CD8-positive, alpha-beta memory T cell (primary cell): ENCODE measurements around the gene MRPL11. TPM values are rescaled to one million over a fixed set of nuclear protein-coding genes. Genes with fewer than 3 reads are reported as not detected.
"Not testable (repeated sequence)": the region's sequence is repeated elsewhere in the genome, so short reads cannot be mapped to it uniquely, and the experiment has no call there.

Experiments
- CTCF ChIA-PET: fragments of 350-600 bp; sonication (Branson Sonifier 250); formaldehyde crosslinking; loops from one replicate; lab custom pipeline; 2021; ENCODE audit warnings: antibody characterized with exemption; lab: Charles Lee
- POLR2A ChIA-PET: fragments of 350-600 bp; sonication (Branson Sonifier 250); formaldehyde crosslinking; loops from one replicate; lab custom pipeline; 2021; ENCODE audit warnings: antibody characterized with exemption; lab: Charles Lee
- DNase-seq, 5 donors: peaks; one replicate each; pipeline versions ENCODE4 v3.0.0 to v3.0.0-alpha.2; 2020 to 2022; ENCODE audit warnings: mixed read lengths in 1 of 5
- H3K27ac ChIP-seq: one replicate; pipeline ENCODE4 v1.7.0; 2013; ENCODE audit warnings: low read depth, mild to moderate bottlenecking, low read length, moderate library complexity
- H3K27me3 ChIP-seq: 2 replicates; pipeline ENCODE4 v1.7.0; 2013; ENCODE audit warnings: low read length, mild to moderate bottlenecking; ENCODE audit not compliant: insufficient read depth, poor library complexity, severe bottlenecking
- H3K36me3 ChIP-seq: 2 replicates; pipeline ENCODE4 v1.7.0; 2013; ENCODE audit warnings: mild to moderate bottlenecking, low read length, moderate library complexity; ENCODE audit not compliant: insufficient read depth
- H3K4me1 ChIP-seq: 2 replicates; pipeline ENCODE4 v1.7.0; 2013; ENCODE audit warnings: mild to moderate bottlenecking, low read length, moderate library complexity; ENCODE audit not compliant: insufficient read depth
- H3K4me3 ChIP-seq: 2 replicates; pipeline ENCODE4 v1.7.0; 2013; ENCODE audit warnings: mild to moderate bottlenecking, low read length
- H3K9me3 ChIP-seq: 2 replicates; pipeline ENCODE4 v1.7.0; 2013; ENCODE audit warnings: mild to moderate bottlenecking, low read length
- H3K27ac Mint-ChIP-seq, 8 donors: one replicate each; pipeline ENCODE4 v1.8.0; 2020 to 2021; ENCODE audit warnings: mixed read lengths in 8 of 8, mild to moderate bottlenecking in 6 of 8, inconsistent platforms in 3 of 8, moderate library complexity in 3 of 8
- H3K27me3 Mint-ChIP-seq, 2 donors: one replicate each; pipeline ENCODE4 v1.8.0; 2020 to 2021; ENCODE audit warnings: mixed read lengths in 2 of 2, mild to moderate bottlenecking in 1 of 2, moderate library complexity in 1 of 2
- H3K36me3 Mint-ChIP-seq, 3 donors: one replicate each; pipeline ENCODE4 v1.8.0; 2020 to 2021; ENCODE audit warnings: mixed read lengths in 3 of 3, inconsistent platforms in 1 of 3, mild to moderate bottlenecking in 1 of 3
- H3K4me1 Mint-ChIP-seq, 3 donors: one replicate each; pipeline ENCODE4 v1.8.0; 2020 to 2021; ENCODE audit warnings: mixed read lengths in 3 of 3, inconsistent platforms in 1 of 3, mild to moderate bottlenecking in 1 of 3
- H3K4me3 Mint-ChIP-seq, 7 donors: one replicate each; pipeline ENCODE4 v1.8.0; 2020 to 2021; ENCODE audit warnings: mixed read lengths in 7 of 7, mild to moderate bottlenecking in 6 of 7, moderate library complexity in 4 of 7, inconsistent platforms in 2 of 7
- H3K9me3 Mint-ChIP-seq, 5 donors: one replicate each; pipeline ENCODE4 v1.8.0; 2020 to 2022; ENCODE audit warnings: mixed read lengths in 5 of 5, mild to moderate bottlenecking in 3 of 5, moderate library complexity in 2 of 5, inconsistent platforms in 1 of 5
- polyA plus RNA-seq: library from polyadenylated mRNA; unstranded; fragments of 300-500 nt; fragmentation: Illumina TruSeq; gene quantifications from one replicate; pipeline ENCODE4 v1.2.3, GENCODE V29; 2021
- total RNA-seq, 2 experiments: library from RNA; stranded (reverse); gene quantifications; one replicate each; pipeline ENCODE4 v1.2.3, GENCODE V29; 2021

The MRPL11 gene
- total and polyA plus RNA-seq, 3 experiments from 2014 or later = 86.9 to 152 (median 148) TPM

DNA sequence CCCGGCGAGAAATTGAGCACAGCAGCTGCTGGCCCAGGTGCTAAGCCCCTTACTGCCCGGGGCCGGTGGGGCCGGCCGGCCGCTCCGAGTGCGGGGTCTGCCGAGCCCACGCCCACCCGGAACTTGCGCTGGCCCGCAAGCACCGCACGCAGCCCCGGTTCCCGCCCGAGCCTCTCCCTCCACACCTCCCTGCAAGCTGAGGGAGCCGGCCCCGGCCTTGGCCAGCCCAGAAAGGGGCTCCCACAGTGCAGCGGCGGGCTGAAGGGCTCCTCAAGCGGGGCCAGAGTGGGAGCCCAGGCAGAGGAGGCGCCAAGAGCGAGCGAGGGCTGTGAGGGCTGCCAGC lies 2.3 kb upstream of the MRPL11 start:
- H3K4me3 ChIP-seq, DNase-seq, H3K9me3 ChIP-seq, H3K27ac Mint-ChIP-seq, H3K27ac ChIP-seq, H3K27me3 ChIP-seq, H3K4me1 ChIP-seq, H3K4me3 Mint-ChIP-seq, POLR2A ChIA-PET: not testable (repeated sequence)
- CTCF ChIA-PET = interaction anchor here (1.6 kb wide), 1 partner anchor 8 kb away, joined by 3 read pairs; no protein-coding TSS in a partner anchor
- Mint-ChIP-seq H3K36me3 (peaks cover 11 to 19% (median 11%) of the 10 kb centered on the region in 3 donors), H3K4me1 (peaks cover 8 to 16% (median 8%) of the 10 kb centered on the region in 3 donors), H3K9me3 (peaks cover 3 to 12% (median 11%) of the 10 kb centered on the region in 5 donors), H3K27me3 (peaks cover 4 to 13% of the 10 kb centered on the region in 2 donors)
- peaks cover 13% of the 10 kb centered on the region for H3K36me3 ChIP-seq

DNA sequence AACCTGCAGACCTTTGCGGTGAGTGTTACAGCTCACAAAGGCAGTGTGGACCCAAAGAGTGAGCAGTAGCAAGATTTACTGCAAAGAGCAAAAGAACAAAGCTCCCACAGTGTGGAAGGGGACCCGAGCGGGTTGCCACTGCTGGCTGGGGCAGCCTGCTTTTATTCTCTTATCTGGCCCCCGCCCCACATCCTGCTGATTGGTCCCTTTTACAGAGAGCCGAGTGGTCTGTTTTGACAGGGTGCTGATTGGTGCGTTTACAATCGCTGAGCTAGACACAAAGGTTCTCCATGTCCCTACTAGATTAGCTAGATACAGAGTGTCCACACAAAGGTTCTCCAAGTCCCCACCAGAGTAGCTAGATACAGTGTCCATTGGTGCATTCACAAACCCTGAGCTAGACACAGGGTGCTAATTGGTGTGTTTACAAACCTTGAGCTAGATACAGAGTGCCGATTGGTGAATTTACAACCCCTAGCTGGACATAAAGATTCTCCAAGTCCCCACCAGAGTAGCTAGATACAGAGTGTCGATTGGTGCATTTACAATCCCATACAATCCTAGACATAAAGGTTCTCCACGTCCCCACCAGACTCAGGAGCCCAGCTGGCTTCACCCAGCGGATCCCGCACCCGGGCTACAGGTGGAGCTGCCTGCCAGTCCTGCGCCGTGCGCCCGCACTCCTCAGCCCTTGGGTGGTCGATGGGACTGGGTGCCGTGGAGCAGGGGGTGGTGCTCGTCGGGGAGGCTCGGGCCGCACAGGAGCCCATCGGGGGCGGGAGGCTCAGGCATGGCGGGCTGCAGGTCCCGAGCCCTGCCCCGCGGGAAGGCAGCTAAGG lies 1.7 kb upstream of the MRPL11 start:
- H3K4me1 ChIP-seq, DNase-seq, H3K27ac ChIP-seq, H3K4me3 Mint-ChIP-seq, POLR2A ChIA-PET, H3K9me3 ChIP-seq, H3K4me3 ChIP-seq, H3K27me3 ChIP-seq, H3K27ac Mint-ChIP-seq: not testable (repeated sequence)
- peaks cover 19% of the 10 kb centered on the region for H3K36me3 ChIP-seq
- CTCF ChIA-PET = interaction anchor here (1.6 to 2.6 kb wide), 4 partner anchors 8 to 128 kb away, joined by 3 to 18 read pairs (median 6); partner anchors contain the start of gene CTSF
- Mint-ChIP-seq H3K36me3 (peaks cover 11 to 25% (median 12%) of the 10 kb centered on the region in 3 donors), H3K4me1 (peaks cover 8 to 16% (median 8%) of the 10 kb centered on the region in 3 donors), H3K27me3 (peaks cover 4 to 13% of the 10 kb centered on the region in 2 donors), H3K9me3 (peaks cover 3 to 12% (median 11%) of the 10 kb centered on the region in 5 donors)

DNA sequence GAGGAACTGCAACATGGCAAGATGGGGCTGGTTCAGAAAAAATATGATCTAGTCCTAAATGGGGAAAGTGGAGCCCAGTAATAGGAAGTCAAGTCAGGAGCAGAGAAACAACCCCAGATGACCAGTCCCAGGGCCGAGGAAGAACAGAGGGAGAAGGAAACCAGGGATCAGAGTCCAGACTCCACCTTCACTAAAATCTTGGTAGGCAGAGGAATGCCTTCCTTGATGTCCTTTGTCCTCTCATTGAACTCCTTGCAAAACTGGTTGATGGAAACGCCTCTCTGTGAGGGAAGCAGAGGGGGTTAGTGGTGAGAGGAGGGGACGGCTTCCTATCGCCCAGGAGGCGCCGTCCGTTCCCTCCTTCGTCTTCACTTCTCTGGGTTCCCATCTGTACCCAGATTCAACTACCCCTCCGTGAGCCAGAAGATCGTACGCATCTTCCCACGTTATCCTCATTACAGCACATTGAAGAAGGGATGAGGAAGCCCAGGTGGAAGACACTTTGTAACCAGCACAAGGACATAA lies 607 bp downstream of the MRPL11 start:
- CTCF ChIA-PET = interaction anchor here (0.8 to 2.6 kb wide), 18 partner anchors 7 to 240 kb away, joined by 3 to 18 read pairs (median 6); partner anchors contain the start of genes DPP3, NPAS4, PELI3 and RBM4B
- H3K36me3 ChIP-seq = peaks cover 22% of the 10 kb centered on the region

GRCh38 chr11:66432597-66432996 lies 6.1 kb downstream of the MRPL11 start:
- Histone ChIP-seq H3K27me3 (no peaks in the 10 kb centered on the region), H3K27ac (no peak overlapping the region), H3K4me1 (no peaks in the 10 kb centered on the region), H3K9me3 (no peaks in the 10 kb centered on the region), H3K4me3 (no peak overlapping the region), H3K36me3 (peaks cover 22% of the 10 kb centered on the region)
- peaks cover 0 to 3% (median 3%) of the 10 kb centered on the region in 3 donors for H3K4me1 Mint-ChIP-seq
- H3K36me3 Mint-ChIP-seq = peaks cover 3 to 42% (median 21%) of the 10 kb centered on the region in 3 donors
- H3K27me3 Mint-ChIP-seq = peaks cover 0 to 3% of the 10 kb centered on the region in 2 donors
- ChIA-PET POLR2A (interaction anchor here (0.5 kb wide), 1 partner anchor 154 kb away, joined by 6 read pairs; no protein-coding TSS in a partner anchor), CTCF (interaction anchor here (1.0 kb wide), 1 partner anchor 9 kb away, joined by 3 read pairs; no protein-coding TSS in a partner anchor)
- H3K9me3 Mint-ChIP-seq = no peaks in the 10 kb centered on the region
- H3K4me3 Mint-ChIP-seq = no peak overlapping the region
- H3K27ac Mint-ChIP-seq = peak overlapping the region in 2 of 8 donors; percentile 14 to 15
- DNase-seq = no peak

More for the DNA sequence above, 607 bp downstream of the MRPL11 start:
- peak overlapping the region; percentile 77 to 100 (median 96) for H3K27ac Mint-ChIP-seq
- DNase-seq = no peak
- POLR2A ChIA-PET = interaction anchor here (0.9 to 1.6 kb wide), 5 partner anchors 16 to 240 kb away, joined by 3 to 16 read pairs (median 9); partner anchors contain the start of genes DPP3, PELI3 and RBM4B
- H3K9me3 Mint-ChIP-seq = peaks cover 0 to 5% (median 2%) of the 10 kb centered on the region in 5 donors
- Histone ChIP-seq H3K4me1 (peaks cover 7% of the 10 kb centered on the region), H3K9me3 (no peaks in the 10 kb centered on the region), H3K27ac (peak overlapping the region; percentile 67), H3K27me3 (no peaks in the 10 kb centered on the region), H3K4me3 (peak overlapping the region; percentile 68)
- H3K4me1 Mint-ChIP-seq = peaks cover 8 to 16% (median 8%) of the 10 kb centered on the region in 3 donors
- peaks cover 0 to 6% of the 10 kb centered on the region in 2 donors for H3K27me3 Mint-ChIP-seq
- H3K4me3 Mint-ChIP-seq = peak overlapping the region; percentile 80 to 94 (median 92)
- peaks cover 4 to 36% (median 13%) of the 10 kb centered on the region in 3 donors for H3K36me3 Mint-ChIP-seq

- H3K27me3 Mint-ChIP-seq, H3K4me1 Mint-ChIP-seq, H3K4me3 ChIP-seq, H3K4me1 ChIP-seq, DNase-seq, H3K9me3 Mint-ChIP-seq, H3K27ac Mint-ChIP-seq, POLR2A ChIA-PET, H3K27me3 ChIP-seq, H3K27ac ChIP-seq, H3K9me3 ChIP-seq: not testable (repeated sequence)
- peak overlapping the region in 1 of 7 donors; percentile 45 for H3K4me3 Mint-ChIP-seq
- peaks cover 3 to 40% (median 21%) of the 10 kb centered on the region in 3 donors for H3K36me3 Mint-ChIP-seq
- peaks cover 19% of the 10 kb centered on the region for H3K36me3 ChIP-seq
- CTCF ChIA-PET = interaction anchor here (1.0 kb wide), 1 partner anchor 9 kb away, joined by 3 read pairs; no protein-coding TSS in a partner anchor
These were observed 6.7 kb downstream of the MRPL11 start for GRCh38 chr11:66431871-66432329.

DNA sequence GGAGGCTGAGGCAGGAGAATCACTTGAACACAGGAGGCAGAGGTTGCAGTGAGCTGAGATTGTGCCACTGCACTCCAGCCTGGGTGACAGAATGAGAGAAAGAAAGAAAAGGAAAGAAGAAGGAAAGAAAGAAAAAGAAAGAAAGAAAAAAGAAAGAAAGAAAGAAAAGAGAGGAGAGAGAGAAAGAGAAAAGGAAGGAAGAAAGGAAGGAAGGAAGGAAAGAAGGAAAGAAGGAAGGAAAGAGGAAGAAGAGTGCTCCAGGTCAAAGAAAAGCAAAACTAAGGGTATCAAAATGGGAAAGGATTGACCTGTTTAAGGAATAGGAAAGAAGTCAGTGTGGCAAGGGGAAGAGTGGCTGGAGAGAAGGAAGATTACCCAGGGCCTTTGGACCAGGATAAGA lies 7.4 kb downstream of the MRPL11 start:
- H3K4me1 Mint-ChIP-seq, H3K27me3 Mint-ChIP-seq, H3K4me3 ChIP-seq, H3K27ac Mint-ChIP-seq, H3K27me3 ChIP-seq, H3K4me1 ChIP-seq, DNase-seq, H3K9me3 Mint-ChIP-seq, H3K27ac ChIP-seq, H3K9me3 ChIP-seq, POLR2A ChIA-PET: not testable (repeated sequence)
- CTCF ChIA-PET = interaction anchor here (1.1 kb wide), 2 partner anchors 8 to 24 kb away, joined by 3 to 12 read pairs; partner anchors contain the start of gene MRPL11
- Mint-ChIP-seq H3K4me3 (peak overlapping the region in 1 of 7 donors; percentile 45), H3K36me3 (peaks cover 3 to 34% (median 16%) of the 10 kb centered on the region in 3 donors)
- H3K36me3 ChIP-seq = peaks cover 13% of the 10 kb centered on the region

- Mint-ChIP-seq H3K4me1 (peaks cover 0 to 3% (median 0%) of the 10 kb centered on the region in 3 donors), H3K27ac (peak overlapping the region in 1 of 8 donors; percentile 47), H3K27me3 (peaks cover 3 to 4% of the 10 kb centered on the region in 2 donors), H3K36me3 (peaks cover 3 to 22% (median 13%) of the 10 kb centered on the region in 3 donors), H3K4me3 (peak overlapping the region in 1 of 7 donors; percentile 37), H3K9me3 (no peaks in the 10 kb centered on the region)
- ChIA-PET CTCF (interaction anchor here (1.1 to 2.0 kb wide), 4 partner anchors 9 to 249 kb away, joined by 3 to 12 read pairs (median 6); partner anchors contain the start of gene MRPL11), POLR2A (interaction anchor here (0.7 kb wide), 1 partner anchor 250 kb away, joined by 12 read pairs; no protein-coding TSS in a partner anchor)
- Histone ChIP-seq H3K4me1 (no peaks in the 10 kb centered on the region), H3K36me3 (peaks cover under 1% of the 10 kb centered on the region), H3K4me3 (no peak overlapping the region), H3K27ac (no peak overlapping the region), H3K27me3 (no peaks in the 10 kb centered on the region), H3K9me3 (no peaks in the 10 kb centered on the region)
- DNase-seq = peak; percentile 41 to 76 (median 61)
These were observed 8.6 kb downstream of the MRPL11 start for GRCh38 chr11:66429983-66430602.
